Mesodermal cell (in vitro differentiated cells): ENCODE results near the gene OR10J4.
A peak's percentile ranks its signal among the peaks of the same experiment; 100 is the strongest.
"Not testable (repeated sequence)": the region's sequence is repeated elsewhere in the genome, so short reads cannot be mapped to it uniquely, and the experiment has no call there.

Experiments
- H3K27ac ChIP-seq: 2 replicates; pipeline ENCODE4 v1.7.0; 2013; ENCODE audit warnings: mild to moderate bottlenecking, low read depth, low read length, moderate library complexity; ENCODE audit not compliant: severe bottlenecking
- H3K36me3 ChIP-seq: 2 replicates; pipeline ENCODE4 v1.7.1; 2013; ENCODE audit warnings: mild to moderate bottlenecking, low read length, moderate library complexity; ENCODE audit not compliant: control insufficient read depth, insufficient read depth
- H3K4me1 ChIP-seq: one replicate; pipeline ENCODE4 v1.7.1; 2013; ENCODE audit warnings: mild to moderate bottlenecking, low read length; ENCODE audit not compliant: insufficient read depth, control insufficient read depth, poor library complexity, severe bottlenecking
- H3K4me3 ChIP-seq: 2 replicates; pipeline ENCODE4 v1.7.0; 2013; ENCODE audit warnings: low read length, control low read depth, mild to moderate bottlenecking; ENCODE audit not compliant: insufficient read depth, poor library complexity, severe bottlenecking; ENCODE audit errors: extremely low read depth
- H3K9me3 ChIP-seq: 2 replicates; pipeline ENCODE4 v1.7.1; 2013; ENCODE audit warnings: mild to moderate bottlenecking, low read length, moderate library complexity; ENCODE audit not compliant: control insufficient read depth
- WGBS, 2 experiments: methylation state at CpG; one replicate each; pipeline ENCODE4 v1.1.5; 2013; ENCODE audit warnings: missing lambda C conversion rate in 2 of 2; ENCODE audit not compliant: insufficient coverage in 2 of 2; 5-methylcytosine and 5-hydroxymethylcytosine counted together

OR10J4 gene

DNA sequence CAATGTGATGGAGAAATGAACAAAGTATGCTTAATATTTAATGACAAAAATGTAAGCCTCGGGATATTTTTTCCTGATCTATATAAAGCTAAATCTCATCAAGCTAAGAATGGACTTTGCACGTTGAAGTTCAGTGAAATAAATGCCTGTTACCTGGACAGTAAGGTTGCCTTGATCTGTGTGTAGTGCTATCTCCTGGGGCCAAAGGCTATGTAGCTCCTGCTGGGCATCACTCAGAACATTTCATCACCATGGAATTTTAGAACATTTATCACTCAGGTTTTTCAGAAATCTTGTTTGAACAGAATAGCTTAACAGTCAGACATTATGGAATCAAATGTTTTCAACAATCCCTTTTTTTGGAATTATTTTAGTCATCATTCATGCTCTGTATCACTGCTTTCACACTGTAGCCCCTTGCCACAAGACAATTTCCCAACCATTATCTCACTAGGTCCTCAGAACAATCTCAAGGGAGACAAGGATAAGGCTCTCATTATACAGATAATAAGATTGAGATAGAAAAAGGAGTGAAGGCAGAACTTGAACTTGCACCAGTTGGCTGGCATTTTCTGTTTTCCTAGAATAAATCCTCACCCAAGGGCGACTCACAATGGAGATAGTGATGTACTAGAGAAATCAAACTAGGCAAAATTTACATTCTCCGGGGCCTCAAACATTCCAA is 11.2 kb downstream of the OR10J4 start:
- Histone ChIP-seq H3K9me3 (no peaks in the 10 kb centered on the region), H3K36me3 (no peaks in the 10 kb centered on the region), H3K4me3 (no peak overlapping the region), H3K4me1 (no peaks in the 10 kb centered on the region), H3K27ac (no peak overlapping the region)
- 60% methylated on average over 2 of the region's 4 CpGs; no CpG with 5 or more reads in 1 of the 2 experiments for WGBS, 2 experiments

GRCh38 chr1:159444511-159444910 is 12.5 kb downstream of the OR10J4 start:
- Histone ChIP-seq H3K9me3 (no peaks in the 10 kb centered on the region), H3K27ac (no peak overlapping the region), H3K4me3 (no peak overlapping the region), H3K36me3 (no peaks in the 10 kb centered on the region), H3K4me1 (no peaks in the 10 kb centered on the region)

GRCh38 chr1:159448181-159448580 is 16.2 kb downstream of the OR10J4 start:
- Histone ChIP-seq H3K36me3 (no peaks in the 10 kb centered on the region), H3K9me3 (no peaks in the 10 kb centered on the region), H3K4me1 (no peaks in the 10 kb centered on the region), H3K4me3 (no peak overlapping the region), H3K27ac (no peak overlapping the region)
- WGBS, 2 experiments: no CpG with 5 or more reads among the region's 1 CpG

DNA sequence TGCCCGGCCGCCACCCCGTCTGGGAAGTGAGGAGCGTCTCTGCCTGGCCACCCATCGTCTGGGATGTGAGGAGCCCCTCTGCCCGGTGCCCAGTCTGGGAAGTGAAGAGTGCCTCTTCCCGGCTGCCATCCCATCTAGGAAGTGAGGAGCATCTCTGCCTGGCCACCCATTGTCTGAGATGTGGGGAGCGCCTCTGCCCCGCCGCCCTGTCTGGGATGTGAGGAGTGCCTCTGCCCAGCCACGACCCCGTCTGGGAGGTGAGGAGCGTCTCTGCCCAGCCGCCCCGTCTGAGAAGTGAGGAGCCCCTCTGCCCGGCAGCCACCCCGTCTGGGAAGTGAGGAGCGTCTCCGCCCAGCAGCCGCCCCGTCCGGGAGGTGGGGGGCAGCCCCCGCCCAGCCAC is 17.6 kb downstream of the OR10J4 start:
- H3K27ac ChIP-seq, H3K9me3 ChIP-seq, H3K36me3 ChIP-seq, H3K4me1 ChIP-seq, H3K4me3 ChIP-seq: not testable (repeated sequence)
- WGBS, 2 experiments: 100% methylated on average over 3 of the region's 23 CpGs; no CpG with 5 or more reads in 1 of the 2 experiments

DNA sequence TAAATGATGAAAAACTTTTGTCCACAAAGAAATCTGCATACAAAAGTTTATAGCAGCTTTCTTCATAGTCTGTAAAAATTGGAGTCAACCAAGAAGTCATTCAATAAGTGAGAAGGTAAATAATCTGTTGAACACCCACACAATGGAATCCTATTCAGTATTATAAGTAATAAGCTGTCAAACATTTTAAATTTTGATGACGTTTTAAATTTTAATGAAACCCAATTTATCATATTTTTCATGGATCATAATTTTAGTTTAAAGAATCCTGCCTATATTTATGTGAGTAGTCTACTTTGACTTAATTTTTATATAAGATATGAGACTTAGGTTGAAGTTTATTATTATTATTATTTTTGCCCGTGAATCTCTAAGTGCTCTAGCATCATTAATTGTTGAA is 27.5 kb downstream of the OR10J4 start:
- peaks cover 9% of the 10 kb centered on the region for H3K9me3 ChIP-seq
- WGBS, 2 experiments: no CpG with 5 or more reads among the region's 2 CpGs
- H3K27ac ChIP-seq: no peak overlapping the region
- no peaks in the 10 kb centered on the region for H3K36me3 ChIP-seq
- H3K4me1 ChIP-seq: no peaks in the 10 kb centered on the region
- no peak overlapping the region for H3K4me3 ChIP-seq

DNA sequence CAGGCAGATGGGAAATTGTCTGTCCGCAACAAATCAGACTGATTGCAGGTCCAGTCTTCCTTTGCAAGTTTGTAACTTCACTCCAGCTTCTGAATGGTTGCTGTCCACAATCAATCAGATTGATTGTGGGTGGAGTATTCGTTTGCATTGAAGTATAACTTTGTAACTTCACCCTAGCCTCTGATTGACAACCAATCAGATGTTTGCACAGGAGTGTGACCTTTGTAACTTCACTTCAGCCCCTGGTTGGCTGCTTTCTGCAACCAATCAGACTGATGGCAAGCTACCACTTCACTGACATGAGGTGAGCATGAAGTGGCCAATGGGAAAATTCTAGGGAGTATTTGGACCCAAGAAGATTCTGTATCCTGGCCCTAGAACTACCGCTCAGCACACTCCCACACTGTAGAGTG is 33.2 kb downstream of the OR10J4 start:
- no peak overlapping the region for H3K27ac ChIP-seq
- 100% methylated on average over 2 of the region's 3 CpGs for WGBS, 2 experiments
- H3K4me3 ChIP-seq: no peak overlapping the region
- peaks cover 9% of the 10 kb centered on the region for H3K9me3 ChIP-seq
- H3K36me3 ChIP-seq: no peaks in the 10 kb centered on the region
- no peaks in the 10 kb centered on the region for H3K4me1 ChIP-seq

DNA sequence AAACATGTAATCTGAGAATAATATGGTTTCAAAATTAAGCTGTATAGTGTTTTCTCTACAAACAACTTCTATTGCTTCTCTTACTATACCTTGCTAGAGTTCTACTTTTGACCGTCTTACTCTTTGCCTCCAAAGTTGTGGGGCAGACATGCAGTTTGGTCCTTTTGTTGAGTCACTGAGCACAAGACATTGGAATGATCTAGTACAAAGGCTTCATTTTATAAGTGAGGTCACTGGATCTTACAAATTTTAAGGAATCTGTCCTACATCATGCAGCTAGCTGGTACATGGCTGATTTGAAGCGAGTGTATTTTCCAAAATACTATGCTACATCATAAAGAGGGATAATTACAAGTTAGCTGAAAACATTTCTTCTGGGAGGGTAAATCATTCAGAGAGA is 36.3 kb downstream of the OR10J4 start:
- no peaks in the 10 kb centered on the region for H3K36me3 ChIP-seq
- no peak overlapping the region for H3K27ac ChIP-seq
- no CpG with 5 or more reads among the region's 2 CpGs for WGBS, 2 experiments
- H3K4me3 ChIP-seq: no peak overlapping the region
- H3K4me1 ChIP-seq: no peaks in the 10 kb centered on the region
- no peaks in the 10 kb centered on the region for H3K9me3 ChIP-seq

GRCh38 chr1:159469921-159470533 is 38.0 kb downstream of the OR10J4 start:
- H3K36me3 ChIP-seq: no peaks in the 10 kb centered on the region
- no peak overlapping the region for H3K4me3 ChIP-seq
- no peaks in the 10 kb centered on the region for H3K4me1 ChIP-seq
- H3K27ac ChIP-seq: peak overlapping the region; percentile 11
- 75% methylated on average over 3 of the region's 4 CpGs; no CpG with 5 or more reads in 1 of the 2 experiments for WGBS, 2 experiments
- no peaks in the 10 kb centered on the region for H3K9me3 ChIP-seq

DNA sequence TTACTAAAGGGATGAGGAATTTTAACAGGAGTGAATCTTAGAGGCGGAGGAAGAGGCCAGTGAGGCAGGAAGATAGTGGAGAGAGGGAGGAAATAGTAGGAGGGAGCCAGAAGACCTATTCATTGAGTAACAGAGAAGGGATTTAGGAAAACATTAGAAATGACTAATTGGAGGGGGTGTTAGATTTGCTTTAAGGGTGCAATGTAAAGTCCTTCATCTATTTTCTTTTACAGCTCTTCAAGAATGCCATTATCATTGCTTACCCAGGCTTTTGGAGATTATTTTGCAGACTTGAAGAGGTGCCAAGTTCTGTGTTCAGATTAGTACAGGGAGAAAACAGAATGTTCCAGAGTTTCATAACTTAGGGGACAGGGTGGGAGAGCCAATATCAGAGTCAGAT is 41.3 kb downstream of the OR10J4 start:
- H3K9me3 ChIP-seq: no peaks in the 10 kb centered on the region
- no peaks in the 10 kb centered on the region for H3K36me3 ChIP-seq
- 59 to 80% methylated on average over 1 of the region's 1 CpG for WGBS, 2 experiments
- H3K4me1 ChIP-seq: no peaks in the 10 kb centered on the region
- no peak overlapping the region for H3K27ac ChIP-seq
- H3K4me3 ChIP-seq: no peak overlapping the region

- Histone ChIP-seq H3K4me3 (no peak overlapping the region), H3K9me3 (no peaks in the 10 kb centered on the region), H3K36me3 (no peaks in the 10 kb centered on the region), H3K4me1 (no peaks in the 10 kb centered on the region), H3K27ac (no peak overlapping the region)
- no CpG with 5 or more reads among the region's 1 CpG for WGBS, 2 experiments
Observed at GRCh38 chr1:159474926-159475325, 42.9 kb downstream of the OR10J4 start.
